Stimulated activated CD8-positive, alpha-beta memory T cell treated with anti-CD3 and anti-CD28 coated beads, Interleukin-15, amount 100 ng/mL, for 4 hours (primary cell): ENCODE results near the gene RNF13.

Experiments used
- DNase-seq, 2 donors: peaks; one replicate each; pipeline ENCODE4 v3.0.0-alpha.2; 2020; ENCODE audit warnings: low read depth in 2 of 2

Gene RNF13, protein sequence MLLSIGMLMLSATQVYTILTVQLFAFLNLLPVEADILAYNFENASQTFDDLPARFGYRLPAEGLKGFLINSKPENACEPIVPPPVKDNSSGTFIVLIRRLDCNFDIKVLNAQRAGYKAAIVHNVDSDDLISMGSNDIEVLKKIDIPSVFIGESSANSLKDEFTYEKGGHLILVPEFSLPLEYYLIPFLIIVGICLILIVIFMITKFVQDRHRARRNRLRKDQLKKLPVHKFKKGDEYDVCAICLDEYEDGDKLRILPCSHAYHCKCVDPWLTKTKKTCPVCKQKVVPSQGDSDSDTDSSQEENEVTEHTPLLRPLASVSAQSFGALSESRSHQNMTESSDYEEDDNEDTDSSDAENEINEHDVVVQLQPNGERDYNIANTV

DNA sequence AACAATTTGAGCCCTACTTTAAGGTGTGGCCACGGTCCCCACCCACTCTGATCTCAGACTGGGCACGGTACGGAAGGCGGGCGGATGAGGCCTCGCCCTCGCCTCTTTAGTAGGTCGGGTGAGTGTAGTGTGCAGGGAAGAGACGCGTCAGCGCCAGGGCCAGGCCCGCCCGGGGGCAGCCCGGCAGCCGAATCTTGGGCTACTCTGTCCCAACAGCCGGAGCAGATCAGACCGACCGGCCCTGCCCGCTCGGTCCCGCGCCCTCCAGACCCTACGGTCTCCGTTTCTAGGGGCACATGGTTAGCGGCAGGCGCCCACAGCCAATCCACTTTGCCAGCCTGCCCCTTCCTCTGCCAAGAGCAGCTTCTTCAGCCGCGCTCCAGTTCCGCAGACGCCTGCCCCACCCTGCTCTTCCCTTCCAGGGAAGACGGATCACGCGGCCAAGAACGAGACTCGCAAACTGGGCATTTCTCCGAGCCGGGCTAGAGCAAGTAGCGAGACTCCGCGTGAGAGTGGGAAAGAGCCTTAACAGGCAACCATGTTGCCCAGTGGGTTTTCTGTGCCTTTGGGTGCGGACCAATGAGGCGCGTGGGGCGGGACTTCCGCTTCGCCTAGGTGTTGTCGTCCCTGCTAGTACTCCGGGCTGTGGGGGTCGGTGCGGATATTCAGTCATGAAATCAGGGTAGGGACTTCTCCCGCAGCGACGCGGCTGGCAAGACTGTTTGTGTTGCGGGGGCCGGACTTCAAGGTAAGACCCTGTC is at the start of gene RNF13:
Gene RNF13, plus strand, starts transcription at position 610 of the 761 bp plus-strand sequence. CDS start 32,812 bp downstream, outside the sequence.
- DNase-seq, result peak; percentile 88 to 89

DNA sequence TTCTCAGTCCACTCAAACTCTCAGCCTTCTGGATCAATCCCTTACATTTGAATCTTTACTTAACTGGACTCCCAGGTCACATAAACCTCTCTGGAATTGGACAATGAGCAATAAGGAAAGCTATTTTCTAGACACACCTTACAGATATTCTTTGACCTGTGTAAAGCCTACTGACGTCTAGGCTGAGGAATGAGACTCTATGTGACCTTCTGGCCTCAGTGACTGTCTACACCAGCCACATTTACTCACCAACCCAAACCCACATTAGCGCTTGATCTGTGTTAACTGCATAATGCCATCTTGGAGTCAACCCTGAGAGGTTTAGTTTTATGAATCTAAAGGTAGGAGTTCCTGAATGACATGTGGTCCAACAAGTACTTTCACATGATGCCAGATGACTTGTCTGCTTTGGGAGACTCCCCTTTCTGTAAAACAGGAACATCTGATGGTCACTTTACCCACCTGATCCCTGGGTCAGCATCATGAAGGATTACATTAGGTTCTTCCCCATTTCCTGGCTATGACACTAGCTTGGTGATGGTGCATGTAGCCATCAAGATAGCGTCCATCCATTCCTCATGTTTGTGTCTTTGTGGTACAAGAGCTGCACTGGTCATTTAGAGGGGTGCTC is 49.3 kb upstream of the RNF13 start:
- no peak for DNase-seq

DNA sequence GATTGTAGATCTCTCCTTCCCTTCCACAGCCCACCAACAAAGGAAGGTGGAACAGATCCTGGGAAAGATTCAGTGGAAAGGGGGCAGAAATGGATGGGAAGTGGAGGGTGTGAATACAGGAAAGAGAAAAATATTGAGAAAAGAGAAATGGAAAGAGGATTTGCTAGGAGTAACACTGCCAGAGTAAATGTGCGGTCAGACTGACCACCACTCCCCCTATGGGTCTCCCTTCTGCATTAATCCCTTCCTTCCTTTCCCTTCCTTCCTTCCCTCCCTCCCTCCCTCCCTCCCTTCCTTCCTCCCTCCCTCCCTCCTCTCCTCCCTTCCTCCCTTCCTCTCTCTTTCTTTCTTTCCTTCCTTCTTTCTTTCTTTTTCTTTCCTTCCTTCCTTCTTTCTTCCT is 48.7 kb upstream of the RNF13 start:
- DNase-seq, result no peak

DNA sequence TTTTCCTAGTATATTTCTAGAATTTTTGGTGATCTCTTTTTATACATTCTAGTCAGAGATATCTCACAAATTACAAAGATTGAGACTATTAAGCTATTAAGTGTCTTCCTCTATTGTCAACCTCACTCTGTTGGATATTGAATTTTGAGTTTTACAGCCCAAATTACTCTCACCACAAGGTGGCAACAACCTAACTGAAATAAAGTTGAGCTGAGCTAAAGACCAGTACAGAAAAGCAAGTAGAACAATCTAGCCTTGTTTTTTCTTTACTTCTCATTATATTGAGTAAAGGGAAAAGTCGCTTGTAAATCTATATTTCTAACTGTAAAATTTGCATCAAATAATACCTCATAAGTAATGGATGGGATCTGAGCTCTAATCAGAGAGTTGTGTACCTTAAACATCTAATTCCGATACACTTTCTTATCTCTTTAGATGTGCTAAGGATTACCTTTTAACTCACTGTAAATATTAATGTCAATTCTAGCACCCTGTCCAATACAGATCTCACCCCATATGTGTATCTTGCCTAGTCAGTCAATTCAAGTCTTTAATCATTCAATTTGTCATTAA is 47.2 kb upstream of the RNF13 start:
- DNase-seq, result no peak

DNA sequence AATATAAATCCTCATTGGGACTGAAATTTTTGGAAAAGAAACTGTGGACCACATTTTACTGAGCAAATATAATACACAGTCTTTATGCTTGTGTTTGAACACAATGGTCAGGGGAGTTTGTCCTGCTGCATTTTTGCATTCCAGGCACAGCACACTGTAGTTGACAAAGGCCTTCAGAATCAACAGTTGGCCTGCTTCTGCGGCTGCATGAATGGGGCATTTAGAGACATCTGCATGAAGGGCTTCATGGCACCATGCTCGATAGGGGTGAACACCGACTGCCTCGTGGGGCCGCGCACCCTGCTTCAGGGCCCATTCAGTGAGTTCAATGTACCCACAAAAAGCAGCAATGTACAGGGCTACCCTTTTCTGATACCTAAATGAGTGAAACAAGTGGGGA is 45.3 kb upstream of the RNF13 start:
- DNase-seq, result no peak

DNA sequence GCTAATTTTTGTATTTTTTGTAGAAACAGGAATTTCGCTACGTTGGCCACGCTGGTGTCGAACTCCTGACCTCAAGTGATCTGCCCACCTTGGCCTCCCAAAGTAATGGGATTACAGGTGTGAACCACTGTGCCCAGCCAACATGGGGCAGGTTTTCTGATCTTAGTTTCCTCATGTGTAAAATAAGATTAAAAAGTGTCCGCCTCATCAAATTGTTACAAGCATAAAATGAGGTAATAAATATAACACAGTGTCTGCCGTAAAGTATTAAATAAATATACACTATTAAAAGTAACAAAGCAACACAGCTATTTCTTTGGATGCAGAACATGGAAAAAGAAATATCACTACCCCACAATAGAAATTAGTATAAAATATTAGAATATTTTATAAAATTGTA is 44.3 kb upstream of the RNF13 start:
- DNase-seq, result no peak

DNA sequence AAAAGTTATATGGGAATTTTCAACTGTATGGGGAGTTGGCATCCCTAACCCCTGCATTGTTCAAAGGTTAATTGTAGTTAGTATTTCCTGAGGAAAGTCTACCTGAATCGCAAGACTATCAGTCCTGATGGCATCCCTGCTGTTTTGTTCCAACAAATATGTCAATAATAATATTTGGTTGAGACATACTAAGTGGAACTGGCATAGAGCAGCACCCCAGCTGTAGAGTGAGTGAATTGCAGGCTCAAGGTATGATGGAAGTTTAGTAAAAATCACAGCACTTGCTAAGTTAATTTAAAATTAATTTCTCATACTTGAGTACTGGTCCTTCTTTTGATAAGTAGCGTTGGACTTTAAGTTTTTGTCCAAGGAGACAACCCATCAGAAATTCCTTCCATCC is 42.8 kb upstream of the RNF13 start:
- no peak for DNase-seq

GRCh38 chr3:149771652-149772271 is 41.3 kb upstream of the RNF13 start:
- no peak for DNase-seq

DNA sequence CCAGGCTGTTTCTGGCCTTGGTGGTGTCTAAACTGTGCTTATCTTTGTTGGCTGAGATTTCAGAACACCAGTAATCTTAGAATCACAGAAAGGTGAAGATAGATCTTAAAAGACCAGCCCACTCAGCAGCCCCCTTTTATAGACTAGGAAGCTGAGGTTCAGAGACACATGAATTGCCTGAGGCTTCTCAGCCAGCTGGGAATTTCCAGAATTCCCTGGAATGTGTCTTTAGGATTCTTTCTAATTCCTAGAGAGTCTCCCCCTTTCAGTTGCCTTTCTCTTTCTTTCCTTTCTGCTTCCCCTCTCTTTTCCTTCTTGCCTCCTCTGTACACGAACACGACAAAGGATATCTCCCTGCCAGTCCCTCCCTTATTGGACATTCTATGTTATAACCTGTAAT is 40.2 kb upstream of the RNF13 start:
- no peak for DNase-seq

DNA sequence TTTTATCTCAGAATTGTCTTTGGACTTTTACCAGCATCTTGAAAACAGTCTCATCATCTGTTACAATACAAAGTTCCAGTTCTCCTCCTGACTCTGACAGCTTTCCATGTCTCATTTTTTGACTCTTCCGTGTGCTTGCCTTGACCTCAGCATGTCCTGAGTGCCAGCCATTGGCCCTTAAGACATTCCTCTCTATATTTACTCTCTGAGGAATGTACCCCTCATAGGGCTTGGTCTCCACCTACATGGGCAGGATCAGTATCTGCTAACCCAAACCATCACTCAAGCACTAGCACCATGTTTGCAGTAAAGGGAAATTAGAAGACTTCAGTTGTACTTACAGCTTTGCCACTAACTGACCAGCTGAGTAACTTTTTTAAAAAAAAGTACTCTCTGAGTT is 36.8 kb upstream of the RNF13 start:
- DNase-seq, result no peak

GRCh38 chr3:149777414-149778214 is 35.4 kb upstream of the RNF13 start:
- DNase-seq, result no peak

DNA sequence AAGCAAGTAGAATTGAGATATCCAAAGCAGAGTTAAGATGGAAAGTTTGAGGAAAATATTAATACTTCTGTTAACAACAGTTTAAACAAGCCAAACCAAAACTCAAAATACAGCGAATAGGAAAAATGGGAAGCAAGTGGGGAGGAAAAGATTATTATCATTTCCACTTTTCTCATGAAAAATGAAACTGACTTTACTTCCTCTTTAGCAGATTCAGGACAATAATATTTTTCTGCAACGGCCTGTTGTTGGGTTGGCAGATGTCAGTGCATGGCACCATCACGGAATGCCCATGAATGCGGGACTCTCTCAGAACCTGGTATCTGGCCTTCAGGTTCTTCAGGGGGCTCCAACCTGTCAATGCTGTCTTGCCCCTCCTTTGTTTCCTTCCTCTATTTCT is 31.8 kb upstream of the RNF13 start:
- no peak for DNase-seq

- DNase-seq, result no peak
Observed at GRCh38 chr3:149781741-149782140, 31.3 kb upstream of the RNF13 start.

DNA sequence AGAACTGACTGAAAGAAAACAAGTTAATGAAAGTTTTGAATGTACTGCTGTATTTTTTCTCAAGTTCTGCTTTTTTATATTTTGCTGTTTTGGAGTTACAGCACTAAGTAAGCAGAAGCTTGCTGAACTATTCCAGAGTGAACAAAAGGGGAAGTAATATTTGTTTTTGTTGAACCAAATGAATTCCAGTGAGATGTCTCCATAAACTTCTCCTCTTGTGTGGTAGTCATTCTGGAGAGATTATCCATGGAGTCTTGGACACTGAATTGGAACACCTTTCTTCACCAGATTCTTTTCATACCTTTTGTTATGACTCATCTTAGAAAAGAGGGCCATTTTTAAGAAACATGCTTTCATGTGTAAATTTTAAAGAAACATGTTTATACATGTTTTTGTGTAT is 29.4 kb upstream of the RNF13 start:
- DNase-seq, result no peak

- DNase-seq, result no peak
Observed at GRCh38 chr3:149784064-149784704, 28.8 kb upstream of the RNF13 start.

DNA sequence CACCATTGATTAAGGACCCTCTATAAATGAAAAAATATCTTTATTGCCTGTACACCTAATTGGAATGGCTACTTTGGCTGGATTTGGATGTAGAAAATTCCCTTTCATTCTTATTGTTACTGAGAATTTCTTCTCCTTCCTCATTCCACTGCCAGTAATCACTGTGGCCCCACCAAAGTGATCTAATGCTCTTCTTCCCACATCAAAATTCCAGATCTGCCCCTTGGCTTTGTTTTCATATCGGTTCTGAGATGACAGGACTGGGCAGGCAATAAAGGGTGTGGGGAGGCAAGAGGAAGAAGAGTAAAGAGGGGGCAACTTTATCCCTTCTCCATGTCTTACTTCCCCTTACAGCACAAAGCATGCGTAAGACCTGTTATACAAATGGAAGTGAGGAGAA is 22.7 kb upstream of the RNF13 start:
- no peak for DNase-seq

DNA sequence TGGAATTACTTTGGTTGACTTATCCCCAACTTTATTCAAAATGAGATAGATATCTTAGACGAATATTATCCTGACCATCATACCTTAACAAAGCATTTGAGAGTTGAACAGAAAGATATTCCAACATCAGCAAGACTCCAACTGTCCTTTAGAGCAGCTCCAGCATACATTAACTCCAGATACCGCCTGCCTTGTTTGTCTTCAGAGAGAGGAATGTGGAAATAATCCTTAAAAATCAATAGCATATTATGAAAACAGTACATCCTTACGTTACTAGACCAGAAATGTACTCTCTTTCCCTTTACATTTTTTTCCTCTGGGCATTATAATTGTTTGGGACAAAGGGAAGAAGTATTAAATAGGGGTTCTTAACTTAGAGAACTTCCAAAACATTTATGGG is 22.3 kb upstream of the RNF13 start:
- DNase-seq, result no peak

DNA sequence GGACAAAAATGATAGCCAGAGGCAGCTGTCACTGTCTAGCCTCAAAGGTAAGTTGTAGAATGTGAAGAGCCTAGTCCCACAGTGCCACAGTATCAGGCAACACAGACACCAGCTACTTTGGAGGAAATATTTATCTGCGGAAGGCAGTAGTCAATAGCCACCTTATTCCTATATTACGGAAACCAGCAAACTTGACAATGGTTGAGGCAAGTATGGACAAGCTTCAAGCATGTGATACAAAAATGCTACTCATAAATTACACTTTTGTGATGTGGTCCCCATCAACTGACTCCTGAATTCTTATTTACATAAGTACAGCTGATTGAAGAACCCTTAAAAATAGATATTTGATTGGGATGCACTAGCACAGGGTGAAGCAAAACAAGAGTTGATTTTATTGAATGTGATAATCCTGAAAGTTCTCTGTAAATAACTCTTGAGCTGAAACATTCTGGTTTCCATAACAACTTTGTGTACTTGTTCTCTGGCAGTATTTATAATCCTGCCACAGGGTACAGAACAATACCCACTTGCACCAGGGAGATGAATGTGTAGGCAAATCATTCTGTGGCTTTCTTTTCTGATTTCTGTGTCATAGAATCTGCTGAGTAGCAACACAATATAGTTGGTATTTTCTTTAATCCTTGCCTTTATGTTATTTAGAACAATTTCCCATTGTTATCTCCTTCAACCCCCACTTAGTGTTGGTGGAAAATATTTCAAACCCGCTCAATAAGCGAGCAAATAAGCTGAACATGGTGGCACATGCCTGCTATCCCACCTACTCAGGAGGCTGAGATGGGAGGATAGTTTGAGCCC is 20.4 kb upstream of the RNF13 start, which contains the start of gene ANKUB1:
Gene ANKUB1, minus strand, starts transcription at position 103 of the 819 bp plus-strand sequence. CDS start 188 bp downstream, outside the sequence.
- DNase-seq, result no peak

GRCh38 chr3:149796026-149796425 is 17.0 kb upstream of the RNF13 start:
- no peak for DNase-seq

GRCh38 chr3:149800693-149801092 is 12.3 kb upstream of the RNF13 start:
- DNase-seq, result no peak
